GM19452 (cell line): ENCODE measurements around the gene LMCD1.

ENCODE experiments used
- ATAC-seq: cut with Tn5 transposase; IDR thresholded peaks from one replicate; pipeline ENCODE4 v1.9.1; 2021; ENCODE audit not compliant: unreplicated experiment

LMCD1 gene

GRCh38 chr3:8501371-8502131 is at the start of gene LMCD1:
TSS of gene LMCD1 (plus strand) at chr3:8501823. CDS start at chr3:8501939, 116 bp downstream.
- peak; percentile 96 for ATAC-seq

GRCh38 chr3:8452112-8452511 is 49.5 kb upstream of the LMCD1 start:
- no peak for ATAC-seq

GRCh38 chr3:8453153-8453552 is 48.5 kb upstream of the LMCD1 start:
- no peak for ATAC-seq

GRCh38 chr3:8455526-8456411 is 45.9 kb upstream of the LMCD1 start:
- no peak for ATAC-seq

- ATAC-seq = no peak
These were observed 45.2 kb upstream of the LMCD1 start for GRCh38 chr3:8456412-8456811.

- ATAC-seq = no peak
These were observed 44.6 kb upstream of the LMCD1 start for GRCh38 chr3:8457039-8457438.

- no peak for ATAC-seq
These were observed 43.4 kb upstream of the LMCD1 start for GRCh38 chr3:8458238-8458661.

- ATAC-seq = no peak
These were observed 42.9 kb upstream of the LMCD1 start for GRCh38 chr3:8458711-8459110.

- no peak for ATAC-seq
These were observed 41.4 kb upstream of the LMCD1 start for GRCh38 chr3:8460050-8460708.

GRCh38 chr3:8460815-8461456 is 40.7 kb upstream of the LMCD1 start:
- ATAC-seq = no peak

GRCh38 chr3:8464668-8465067 is 37.0 kb upstream of the LMCD1 start:
- ATAC-seq = no peak

- no peak for ATAC-seq
These were observed 35.1 kb upstream of the LMCD1 start for GRCh38 chr3:8466526-8466925.

- no peak for ATAC-seq
These were observed 30.8 kb upstream of the LMCD1 start for GRCh38 chr3:8470801-8471200.

- no peak for ATAC-seq
These were observed 29.1 kb upstream of the LMCD1 start for GRCh38 chr3:8472549-8472948.

GRCh38 chr3:8473029-8473428 is 28.6 kb upstream of the LMCD1 start:
- no peak for ATAC-seq

GRCh38 chr3:8473990-8474389 is 27.6 kb upstream of the LMCD1 start:
- no peak for ATAC-seq

- no peak for ATAC-seq
These were observed 26.6 kb upstream of the LMCD1 start for GRCh38 chr3:8474991-8475390.

- no peak for ATAC-seq
These were observed 20.9 kb upstream of the LMCD1 start for GRCh38 chr3:8480699-8481098.

- no peak for ATAC-seq
These were observed 20.2 kb upstream of the LMCD1 start for GRCh38 chr3:8481380-8481779.

GRCh38 chr3:8482263-8482662 is 19.4 kb upstream of the LMCD1 start:
- no peak for ATAC-seq
